Upper lobe of left lung (tissue), 6 donors: Measurements from ENCODE around the gene LIPN. TPM values are rescaled to one million over a fixed set of nuclear protein-coding genes. Genes with fewer than 3 reads are reported as not detected.

Experiments
- ATAC-seq, 2 donors: fragments of 200-7000 bp; cut with Tn5 transposase; one replicate each; pipeline ENCODE4 v1.9.1; 2022; ENCODE audit warnings: mild to moderate bottlenecking in 2 of 2, moderate library complexity in 2 of 2; ENCODE audit not compliant: low FRiP score in 2 of 2
- DNase-seq, 2 donors: peaks; one replicate each; pipeline ENCODE4 v3.0.0-alpha.2; 2019 to 2020
- H3K27ac ChIP-seq, 4 donors: fragments of 200-600 bp; sonication (generic); one replicate each; pipeline ENCODE4 v1.5.1; 2016 to 2019
- H3K27me3 ChIP-seq, 4 donors: fragments of 200-600 bp; sonication (generic); one replicate each; pipeline ENCODE4 v1.5.1; 2017 to 2019
- H3K36me3 ChIP-seq, 4 donors: fragments of 200-600 bp; sonication (generic); one replicate each; pipeline ENCODE4 v1.5.1; 2016 to 2019
- H3K4me1 ChIP-seq, 4 donors: fragments of 200-600 bp; sonication (generic); one replicate each; pipeline ENCODE4 v1.5.1; 2018 to 2019
- H3K4me3 ChIP-seq, 4 donors: fragments of 200-600 bp; sonication (generic); one replicate each; pipeline ENCODE4 v1.5.1; 2017 to 2019; ENCODE audit warnings: mild to moderate bottlenecking in 2 of 4, moderate library complexity in 1 of 4
- H3K9me3 ChIP-seq, 4 donors: fragments of 200-600 bp; sonication (generic); one replicate each; pipeline ENCODE4 v1.5.1; 2018 to 2019
- CTCF ChIP-seq, 6 experiments: fragments of 450-650 bp in 4 of 6; fragments of 200-600 bp in 2 of 6; sonication (generic) in 2 of 6; IDR thresholded peaks; one replicate each; pipeline ENCODE4 v1.5.1; 2016 to 2019; ENCODE audit warnings: antibody characterized with exemption in 6 of 6
- EP300 ChIP-seq, 4 donors: sonication (generic); formaldehyde crosslinking; IDR thresholded peaks; one replicate each; pipeline ENCODE4 v1.5.1; 2017; ENCODE audit warnings: antibody characterized with exemption in 4 of 4, control low read depth in 2 of 4
- POLR2A ChIP-seq, 4 donors: fragments of 450-650 bp; IDR thresholded peaks; one replicate each; pipeline ENCODE4 v1.5.1; 2016 to 2017; ENCODE audit warnings: antibody characterized with exemption in 4 of 4, mild to moderate bottlenecking in 2 of 4
- POLR2AphosphoS5 ChIP-seq, 2 donors: sonication (generic); formaldehyde crosslinking; IDR thresholded peaks; one replicate each; pipeline ENCODE4 v1.5.1; 2017; ENCODE audit warnings: antibody characterized with exemption in 2 of 2
- WGBS, 2 donors: methylation state at CpG; one replicate each; pipeline ENCODE4 v1.1.5; 2017 to 2018; 5-methylcytosine and 5-hydroxymethylcytosine counted together
- total RNA-seq, 6 donors: library from RNA; depleted of rRNA in 4 of 6; stranded (reverse); fragments of >200 nt in 4 of 6; gene quantifications; one replicate each; pipeline versions ENCODE4 v1.1.0 to v1.2.1, GENCODE V29; 2016 to 2021
- donor health status: DM: no; HTN: no; CAD: no; lungs with moderate emphysema.
- donor health status: DM: no; HTN: yes; CAD: no; lungs with severe emphysema.

LIPN gene
- total RNA-seq, 6 donors from 2014 or later = 0.29 to 1.9 (median 0.98) TPM; not detected in 2

- 43 to 49% methylated on average over 5 of the region's 5 CpGs for WGBS, 2 donors
- Histone ChIP-seq H3K36me3 (no peaks in the 10 kb centered on the region), H3K4me1 (no peaks in the 10 kb centered on the region), H3K27me3 (no peaks in the 10 kb centered on the region), H3K4me3 (no peak overlapping the region), H3K27ac (no peak overlapping the region), H3K9me3 (no peaks in the 10 kb centered on the region)
- TF ChIP-seq POLR2AphosphoS5 (IDR thresholded peaks at IDR 0.05) = no peak
- no peak for TF ChIP-seq POLR2A (IDR thresholded peaks at IDR 0.05)
- TF ChIP-seq CTCF (IDR thresholded peaks at IDR 0.05) = peak; percentile 15 to 51 (median 42)
- no peak for TF ChIP-seq EP300 (IDR thresholded peaks at IDR 0.05)
- ATAC-seq (peak in 1 of 2 donors; percentile 72), DNase-seq (no peak)
Measured at GRCh38 chr10:88810196-88810961, 50.6 kb downstream of the LIPN start.

GRCh38 chr10:88813200-88813599 lies 53.4 kb downstream of the LIPN start:
- DNase-seq (no peak), ATAC-seq (no peak)
- 89 to 92% methylated on average over 6 of the region's 6 CpGs for WGBS, 2 donors
- H3K4me1 ChIP-seq = no peaks in the 10 kb centered on the region
- no peaks in the 10 kb centered on the region for H3K27me3 ChIP-seq
- H3K27ac ChIP-seq = no peak overlapping the region
- TF ChIP-seq POLR2A (IDR thresholded peaks at IDR 0.05) = no peak
- TF ChIP-seq EP300 (IDR thresholded peaks at IDR 0.05) = no peak
- no peak overlapping the region for H3K4me3 ChIP-seq
- no peaks in the 10 kb centered on the region for H3K9me3 ChIP-seq
- H3K36me3 ChIP-seq = no peaks in the 10 kb centered on the region

- no peaks in the 10 kb centered on the region for H3K27me3 ChIP-seq
- ATAC-seq = no peak
- H3K4me3 ChIP-seq = no peak overlapping the region
- TF ChIP-seq POLR2AphosphoS5 (IDR thresholded peaks at IDR 0.05) = no peak
- TF ChIP-seq POLR2A (IDR thresholded peaks at IDR 0.05) = no peak
- no peak for TF ChIP-seq CTCF (IDR thresholded peaks at IDR 0.05)
- no peak for TF ChIP-seq EP300 (IDR thresholded peaks at IDR 0.05)
- no peak overlapping the region for H3K27ac ChIP-seq
- DNase-seq = no peak
- H3K4me1 ChIP-seq = no peaks in the 10 kb centered on the region
- H3K36me3 ChIP-seq = no peaks in the 10 kb centered on the region
- H3K9me3 ChIP-seq = no peaks in the 10 kb centered on the region
- WGBS, 2 donors = 71 to 98% methylated on average over 3 of the region's 3 CpGs
Measured at GRCh38 chr10:88819290-88819689, 59.5 kb downstream of the LIPN start.

- H3K27ac ChIP-seq = no peak overlapping the region
- no peaks in the 10 kb centered on the region for H3K36me3 ChIP-seq
- H3K27me3 ChIP-seq = no peaks in the 10 kb centered on the region
- TF ChIP-seq POLR2AphosphoS5 (IDR thresholded peaks at IDR 0.05) (no peak), EP300 (IDR thresholded peaks at IDR 0.05) (no peak), CTCF (IDR thresholded peaks at IDR 0.05) (no peak), POLR2A (IDR thresholded peaks at IDR 0.05) (no peak)
- H3K9me3 ChIP-seq = no peaks in the 10 kb centered on the region
- H3K4me1 ChIP-seq = no peaks in the 10 kb centered on the region
- no peak overlapping the region for H3K4me3 ChIP-seq
- no peak for DNase-seq
- no peak for ATAC-seq
Measured at GRCh38 chr10:88820748-88821401, 61.1 kb downstream of the LIPN start.

- ATAC-seq (no peak), DNase-seq (no peak)
- H3K27me3 ChIP-seq = no peaks in the 10 kb centered on the region
- H3K36me3 ChIP-seq = no peaks in the 10 kb centered on the region
- no peaks in the 10 kb centered on the region for H3K4me1 ChIP-seq
- TF ChIP-seq POLR2AphosphoS5 (IDR thresholded peaks at IDR 0.05) (no peak), POLR2A (IDR thresholded peaks at IDR 0.05) (no peak), CTCF (IDR thresholded peaks at IDR 0.05) (no peak), EP300 (IDR thresholded peaks at IDR 0.05) (no peak)
- H3K9me3 ChIP-seq = no peaks in the 10 kb centered on the region
- no peak overlapping the region for H3K27ac ChIP-seq
- 73 to 83% methylated on average over 4 of the region's 4 CpGs for WGBS, 2 donors
- H3K4me3 ChIP-seq = no peak overlapping the region
Measured at GRCh38 chr10:88826388-88826787, 66.6 kb downstream of the LIPN start.
